ENCODE data around the gene ZNF157. TPM values are rescaled to one million over a fixed set of nuclear protein-coding genes. Genes with fewer than 3 reads are reported as not detected.
"Not testable (repeated sequence)": the region's sequence is repeated elsewhere in the genome, so short reads cannot be mapped to it uniquely, and the experiment has no call there.

The ZNF157 gene
- total RNA-seq, 4 donors from 2014 or later, result 0.89 to 2.0 (median 1.2) TPM

- 14 to 15% methylated on average over 13 to 17 of the region's 32 CpGs for WGBS, 2 donors
- peak overlapping the region in 2 of 3 donors; percentile 36 to 46 for H3K27ac ChIP-seq
- H3K27me3 ChIP-seq, result no peaks in the 10 kb centered on the region
- no peaks in the 10 kb centered on the region for H3K4me1 ChIP-seq
- no peak for TF ChIP-seq CTCF (IDR thresholded peaks at IDR 0.05)
- TF ChIP-seq POLR2A (IDR thresholded peaks at IDR 0.05), result no peak
- intact Hi-C loops (cut with DNase I), result loop anchor here (10.0 kb wide), 1 partner anchor 141 kb away; no protein-coding TSS in a partner anchor
- H3K9me3 ChIP-seq, result no peaks in the 10 kb centered on the region
- DNase-seq, result peak; percentile 72 to 74
- H3K36me3 ChIP-seq, result no peaks in the 10 kb centered on the region
- H3K4me3 ChIP-seq (replicated peaks in 1 of 3), result peak overlapping the region in 2 of 3 donors; percentile 23 to 28
These were observed 4.2 kb upstream of the ZNF157 start for GRCh38 chrX:47366041-47366722.

- Histone ChIP-seq H3K4me1 (no peaks in the 10 kb centered on the region), H3K9me3 (no peaks in the 10 kb centered on the region), H3K27me3 (no peaks in the 10 kb centered on the region), H3K4me3 (replicated peaks in 1 of 3) (no peak overlapping the region), H3K36me3 (no peaks in the 10 kb centered on the region), H3K27ac (no peak overlapping the region)
- TF ChIP-seq CTCF (IDR thresholded peaks at IDR 0.05), result no peak
- TF ChIP-seq POLR2A (IDR thresholded peaks at IDR 0.05), result no peak
- WGBS, 2 donors, result 93 to 95% methylated on average over 5 of the region's 5 CpGs
- intact Hi-C loops (cut with DNase I), result no loop called here
- no peak for DNase-seq
These were observed 2.8 kb downstream of the ZNF157 start for GRCh38 chrX:47373198-47373597.

GRCh38 chrX:47380268-47380667, 9.9 kb downstream of the ZNF157 start:
- TF ChIP-seq CTCF (IDR thresholded peaks at IDR 0.05) (no peak), POLR2A (IDR thresholded peaks at IDR 0.05) (no peak)
- intact Hi-C loops (cut with DNase I), result no loop called here
- 82 to 88% methylated on average over 8 to 10 of the region's 10 CpGs for WGBS, 2 donors
- H3K36me3 ChIP-seq, result no peaks in the 10 kb centered on the region
- no peak overlapping the region for H3K27ac ChIP-seq
- no peak overlapping the region for H3K4me3 ChIP-seq (replicated peaks in 1 of 3)
- no peaks in the 10 kb centered on the region for H3K27me3 ChIP-seq
- no peak for DNase-seq
- no peaks in the 10 kb centered on the region for H3K9me3 ChIP-seq
- H3K4me1 ChIP-seq, result no peaks in the 10 kb centered on the region

GRCh38 chrX:47380837-47381236, 10.5 kb downstream of the ZNF157 start:
- intact Hi-C loops (cut with DNase I); H3K27me3 ChIP-seq; DNase-seq; H3K27ac ChIP-seq; H3K4me3 ChIP-seq (replicated peaks in 1 of 3); H3K9me3 ChIP-seq; H3K4me1 ChIP-seq; H3K36me3 ChIP-seq: not testable (repeated sequence)

GRCh38 chrX:47384502-47384901, 14.1 kb downstream of the ZNF157 start:
- Histone ChIP-seq H3K36me3 (no peaks in the 10 kb centered on the region), H3K4me1 (no peaks in the 10 kb centered on the region), H3K27ac (no peak overlapping the region), H3K27me3 (no peaks in the 10 kb centered on the region), H3K9me3 (no peaks in the 10 kb centered on the region), H3K4me3 (replicated peaks in 1 of 3) (no peak overlapping the region)
- peak; percentile 49 to 64 for DNase-seq
- intact Hi-C loops (cut with DNase I), result no loop called here
- TF ChIP-seq POLR2A (IDR thresholded peaks at IDR 0.05), result no peak
- TF ChIP-seq CTCF (IDR thresholded peaks at IDR 0.05), result peak; percentile 36 to 65 (median 56)
- WGBS, 2 donors, result 1 to 3% methylated on average over 7 to 8 of the region's 8 CpGs
